Measurements from ENCODE around the gene BCL6B. TPM values are rescaled to one million over a fixed set of nuclear protein-coding genes. Genes with fewer than 3 reads are reported as not detected.

BCL6B gene
- total and polyA plus RNA-seq, 10 of the 15 experiments (the other 5 are each of a cell fraction or from before 2014, with no cell fraction given), result 0.06 to 0.85 (median 0.11) TPM; not detected in 1

- Histone ChIP-seq H4K20me1 (ENCODE audit: control insufficient read depth, insufficient read depth) (no peaks in the 10 kb centered on the region), H3K4me2 (ENCODE audit: control insufficient read depth, insufficient read depth) (peak overlapping the region; percentile 75), H3K4me1 (ENCODE audit: control insufficient read depth, insufficient read depth, low read length) (peaks cover 7% of the 10 kb centered on the region), H3K79me2 (ENCODE audit: control insufficient read depth, insufficient read depth, low read length) (peaks cover under 1% of the 10 kb centered on the region; the same call in 1 of the 2 replicates), H3K36me3 (ENCODE audit: control insufficient read depth in 2 of 2, insufficient read depth in 2 of 2, low read length in 1 of 2) (no peaks in the 10 kb centered on the region), H3K27ac (ENCODE audit: control insufficient read depth, insufficient read depth) (peak overlapping the region; percentile 27; the same call in 1 of the 2 replicates), H3K9ac (ENCODE audit: control insufficient read depth, insufficient read depth, low read length) (no peak overlapping the region; the same call in 1 of the 2 replicates), H2AFZ (ENCODE audit: control insufficient read depth, low read depth, low read length) (peak overlapping the region; percentile 76), H3K9me3 (replicated peaks; ENCODE audit: control insufficient read depth, insufficient read depth, low read length) (no peaks in the 10 kb centered on the region), H3K4me3 (0 out of 2 replicates have a peak overlapping the region, but pooled peaks have one; percentile 2), H3K27me3 (replicated peaks in 1 of 2; ENCODE audit: control insufficient read depth in 2 of 2, insufficient read depth in 2 of 2, low read length in 1 of 2) (no peaks in the 10 kb centered on the region)
- POLR2A ChIA-PET, result no interaction called here
- 35% methylated on average over 8 of the region's 8 CpGs for WGBS (ENCODE audit: insufficient coverage, insufficient replicate concordance, low lambda C conversion rate, missing lambda C conversion rate)
- RAD21 ChIA-PET (ENCODE audit: unreplicated experiment), result no interaction called here
- CTCF ChIA-PET, result interaction anchor here (1.3 kb wide), 1 partner anchor 16 kb away, joined by 3 read pairs; no protein-coding TSS in a partner anchor
- FAIRE-seq, result no peak
- SMC1A ChIA-PET (ENCODE audit: uncharacterized antibody, unreplicated experiment), result interaction anchor here (1.0 kb wide), 1 partner anchor 25 kb away, joined by 3 read pairs; no protein-coding TSS in a partner anchor
- in situ Hi-C loops (cut with MboI), result loop anchor here (25.0 kb wide), 1 partner anchor 533 kb away; the partner anchor contains the start of genes SENP3 and TNFSF13
- intact Hi-C loops (cut with micrococcal nuclease; ENCODE audit: unreplicated experiment), result no loop called here
- no peak for DNase-seq (ENCODE audit: low read depth, low spot score)
- no TSS peak for BruUV-seq (replicated peaks)
- ATAC-seq, result peak; percentile 38; the same call in 2 of the 3 replicates
- TF ChIP-seq RB1 (IDR thresholded peaks at IDR 0.05; ENCODE audit: borderline replicate concordance) (no peak), CBX3 (IDR thresholded peaks at IDR 0.05; ENCODE audit: borderline replicate concordance, low read depth) (no peak), ZNF24 (IDR thresholded peaks at IDR 0.05) (no peak), CREB1 (IDR thresholded peaks at IDR 0.05; ENCODE audit: low read depth) (peak; percentile 86), YY1 (IDR thresholded peaks at IDR 0.05; ENCODE audit: low read depth, low read length) (no peak), SIX5 (IDR thresholded peaks at IDR 0.05; ENCODE audit: low read depth, low read length, severe bottlenecking) (no peak), ELK1 (IDR thresholded peaks at IDR 0.05; ENCODE audit: low read depth, low read length) (no peak), MXI1 (IDR thresholded peaks at IDR 0.05; ENCODE audit: low read depth, low read length) (no peak), ETV6 (conservative IDR thresholded peaks at IDR 0.05 in 1 of 2, IDR thresholded peaks at IDR 0.05 in 1 of 2; ENCODE audit: borderline replicate concordance in 1 of 2, low read depth in 1 of 2) (peak in 1 of 2 experiments; percentile 62; a peak in 1 of 4 replicates), RUNX3 (IDR thresholded peaks at IDR 0.05; ENCODE audit: low read length) (peak; percentile 42; the same call in 1 of the 2 replicates), RFX5 (IDR thresholded peaks at IDR 0.05; ENCODE audit: low read depth, low read length) (no peak), POLR2A (IDR thresholded peaks at IDR 0.05; ENCODE audit: low read depth, low read length) (peak; percentile 44), SMAD1 (IDR thresholded peaks at IDR 0.05; ENCODE audit: low read depth, partially characterized antibody) (no peak), SREBF1 (IDR thresholded peaks at IDR 0.05; ENCODE audit: low read length) (no peak), STAT1 (conservative IDR thresholded peaks at IDR 0.05) (no peak), EZH2 (IDR thresholded peaks at IDR 0.05; ENCODE audit: borderline replicate concordance, control insufficient read depth, low read depth, low read length) (no peak)
- TF ChIP-seq, protein P1, sequence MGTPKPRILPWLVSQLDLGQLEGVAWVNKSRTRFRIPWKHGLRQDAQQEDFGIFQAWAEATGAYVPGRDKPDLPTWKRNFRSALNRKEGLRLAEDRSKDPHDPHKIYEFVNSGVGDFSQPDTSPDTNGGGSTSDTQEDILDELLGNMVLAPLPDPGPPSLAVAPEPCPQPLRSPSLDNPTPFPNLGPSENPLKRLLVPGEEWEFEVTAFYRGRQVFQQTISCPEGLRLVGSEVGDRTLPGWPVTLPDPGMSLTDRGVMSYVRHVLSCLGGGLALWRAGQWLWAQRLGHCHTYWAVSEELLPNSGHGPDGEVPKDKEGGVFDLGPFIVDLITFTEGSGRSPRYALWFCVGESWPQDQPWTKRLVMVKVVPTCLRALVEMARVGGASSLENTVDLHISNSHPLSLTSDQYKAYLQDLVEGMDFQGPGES (IDR thresholded peaks at IDR 0.05), result no peak
- TF ChIP-seq, protein P2, sequence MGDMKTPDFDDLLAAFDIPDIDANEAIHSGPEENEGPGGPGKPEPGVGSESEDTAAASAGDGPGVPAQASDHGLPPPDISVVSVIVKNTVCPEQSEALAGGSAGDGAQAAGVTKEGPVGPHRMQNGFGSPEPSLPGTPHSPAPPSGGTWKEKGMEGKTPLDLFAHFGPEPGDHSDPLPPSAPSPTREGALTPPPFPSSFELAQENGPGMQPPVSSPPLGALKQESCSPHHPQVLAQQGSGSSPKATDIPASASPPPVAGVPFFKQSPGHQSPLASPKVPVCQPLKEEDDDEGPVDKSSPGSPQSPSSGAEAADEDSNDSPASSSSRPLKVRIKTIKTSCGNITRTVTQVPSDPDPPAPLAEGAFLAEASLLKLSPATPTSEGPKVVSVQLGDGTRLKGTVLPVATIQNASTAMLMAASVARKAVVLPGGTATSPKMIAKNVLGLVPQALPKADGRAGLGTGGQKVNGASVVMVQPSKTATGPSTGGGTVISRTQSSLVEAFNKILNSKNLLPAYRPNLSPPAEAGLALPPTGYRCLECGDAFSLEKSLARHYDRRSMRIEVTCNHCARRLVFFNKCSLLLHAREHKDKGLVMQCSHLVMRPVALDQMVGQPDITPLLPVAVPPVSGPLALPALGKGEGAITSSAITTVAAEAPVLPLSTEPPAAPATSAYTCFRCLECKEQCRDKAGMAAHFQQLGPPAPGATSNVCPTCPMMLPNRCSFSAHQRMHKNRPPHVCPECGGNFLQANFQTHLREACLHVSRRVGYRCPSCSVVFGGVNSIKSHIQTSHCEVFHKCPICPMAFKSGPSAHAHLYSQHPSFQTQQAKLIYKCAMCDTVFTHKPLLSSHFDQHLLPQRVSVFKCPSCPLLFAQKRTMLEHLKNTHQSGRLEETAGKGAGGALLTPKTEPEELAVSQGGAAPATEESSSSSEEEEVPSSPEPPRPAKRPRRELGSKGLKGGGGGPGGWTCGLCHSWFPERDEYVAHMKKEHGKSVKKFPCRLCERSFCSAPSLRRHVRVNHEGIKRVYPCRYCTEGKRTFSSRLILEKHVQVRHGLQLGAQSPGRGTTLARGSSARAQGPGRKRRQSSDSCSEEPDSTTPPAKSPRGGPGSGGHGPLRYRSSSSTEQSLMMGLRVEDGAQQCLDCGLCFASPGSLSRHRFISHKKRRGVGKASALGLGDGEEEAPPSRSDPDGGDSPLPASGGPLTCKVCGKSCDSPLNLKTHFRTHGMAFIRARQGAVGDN (IDR thresholded peaks at IDR 0.05), result no peak
Measured at GRCh38 chr17:7029659-7030058, 6.8 kb downstream of the BCL6B start.

All from GM12878 (cell line).